Effector memory CD4-positive, alpha-beta T cell (primary cell): ENCODE measurements around the gene DNM1.
A peak's percentile ranks its signal among the peaks of the same experiment; 100 is the strongest.

Experiments
- DNase-seq, 3 donors: peaks; one replicate each; pipeline ENCODE4 v3.0.0-alpha.2; 2020
- H3K27ac ChIP-seq: 2 replicates; pipeline ENCODE4 v1.7.0; 2013; ENCODE audit warnings: mild to moderate bottlenecking, low read length, moderate library complexity; ENCODE audit not compliant: insufficient read depth, poor library complexity, severe bottlenecking
- H3K27me3 ChIP-seq: replicated peaks from 2 replicates; pipeline ENCODE4 v1.7.0; 2013; ENCODE audit warnings: mild to moderate bottlenecking, low read length; ENCODE audit not compliant: insufficient read depth, control insufficient read depth, poor library complexity, severe bottlenecking
- H3K36me3 ChIP-seq: 2 replicates; pipeline ENCODE4 v1.7.0; 2013; ENCODE audit warnings: mild to moderate bottlenecking, low read length, moderate library complexity; ENCODE audit not compliant: control insufficient read depth, insufficient read depth
- H3K4me1 ChIP-seq: 2 replicates; pipeline ENCODE4 v1.7.0; 2013; ENCODE audit warnings: low read length, mild to moderate bottlenecking; ENCODE audit not compliant: control insufficient read depth, insufficient read depth, poor library complexity, severe bottlenecking
- H3K4me3 ChIP-seq: 2 replicates; pipeline ENCODE4 v1.7.0; 2013; ENCODE audit warnings: low read length, low read depth, mild to moderate bottlenecking; ENCODE audit not compliant: insufficient read depth, poor library complexity, severe bottlenecking
- H3K9me3 ChIP-seq: 2 replicates; pipeline ENCODE4 v1.7.0; 2013; ENCODE audit warnings: mild to moderate bottlenecking, low read length, moderate library complexity; ENCODE audit not compliant: control insufficient read depth

DNM1 gene

DNA sequence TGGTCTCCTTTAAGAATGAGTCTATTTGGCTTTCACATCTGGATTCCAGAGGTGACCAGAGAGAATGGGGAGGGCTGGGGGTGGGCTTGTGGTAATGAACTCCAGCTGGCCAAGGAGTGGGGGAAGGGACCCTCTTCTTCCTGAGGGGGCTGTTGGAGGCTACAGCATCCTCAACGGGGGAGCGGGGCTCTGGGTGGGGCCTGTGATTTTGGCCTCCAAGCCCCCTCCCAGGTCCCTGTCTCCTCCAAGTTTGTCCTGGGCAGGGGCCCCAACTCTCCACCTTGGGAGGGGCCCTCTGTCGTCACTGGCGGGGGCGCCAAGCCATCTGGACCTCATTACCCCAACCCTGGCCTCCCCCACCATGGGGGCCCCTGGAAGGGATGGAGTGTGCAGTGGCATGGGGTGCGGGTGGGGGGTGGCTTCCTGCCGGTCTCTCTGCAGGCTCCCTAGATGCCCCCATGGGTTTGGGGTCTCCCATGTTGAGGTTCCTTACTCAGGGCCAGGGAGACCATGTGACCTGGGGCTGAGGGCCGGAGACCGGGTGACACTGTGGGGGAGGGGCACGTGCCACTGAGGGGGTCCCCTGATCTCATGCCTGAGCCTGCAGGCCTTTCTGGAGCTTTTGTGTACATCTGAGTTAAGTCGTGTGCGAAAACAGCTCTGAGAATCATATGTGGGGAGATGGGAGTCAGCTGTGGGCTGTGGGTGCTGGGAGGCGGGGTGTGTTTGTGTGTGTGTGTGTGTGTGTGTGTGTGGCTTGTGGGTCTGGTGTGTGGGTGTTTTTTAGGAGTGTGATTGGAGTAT lies 40.2 kb downstream of the DNM1 start:
- no peak overlapping the region for H3K4me3 ChIP-seq
- no peak for DNase-seq
- H3K4me1 ChIP-seq = no peaks in the 10 kb centered on the region
- no peaks in the 10 kb centered on the region for H3K36me3 ChIP-seq
- peaks cover 23% of the 10 kb centered on the region for H3K27me3 ChIP-seq
- no peaks in the 10 kb centered on the region for H3K9me3 ChIP-seq
- no peak overlapping the region for H3K27ac ChIP-seq

DNA sequence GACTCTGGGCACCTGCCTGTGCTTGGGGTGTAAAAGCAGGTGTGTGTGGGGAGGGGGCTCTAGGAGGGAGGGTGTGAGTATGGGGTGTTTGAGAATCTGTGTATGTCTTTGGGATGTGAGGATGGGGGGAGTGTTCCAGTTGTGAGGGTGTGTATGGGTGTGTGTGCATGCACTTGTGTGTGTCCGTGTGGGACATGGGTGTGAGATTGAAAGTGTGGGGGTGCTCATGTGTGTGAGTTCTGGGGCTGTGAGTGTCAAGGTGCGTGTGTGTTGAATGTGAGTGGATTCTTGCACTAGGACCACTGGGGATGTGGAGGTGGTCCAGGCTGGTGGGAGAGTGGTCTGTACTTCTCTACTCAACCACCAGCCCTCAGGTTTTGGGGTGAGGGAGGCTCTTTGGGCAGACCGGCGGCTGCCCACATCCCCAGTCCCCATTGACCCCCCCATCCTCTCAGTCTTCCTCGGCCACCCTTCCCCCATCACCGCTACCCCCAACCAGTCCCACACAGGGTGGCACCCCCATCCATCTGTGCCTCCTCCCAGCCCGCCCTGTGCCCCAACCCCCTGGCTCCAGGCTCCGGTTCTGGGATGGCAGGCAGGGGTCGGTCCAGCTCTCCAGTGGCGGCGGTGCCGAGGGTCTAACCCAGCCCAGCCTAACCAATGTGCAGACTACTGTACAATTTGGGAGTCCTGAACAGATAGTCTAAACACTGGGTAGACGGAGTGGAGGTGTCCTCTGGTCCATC lies 41.1 kb downstream of the DNM1 start:
- Histone ChIP-seq H3K27me3 (peaks cover 23% of the 10 kb centered on the region), H3K4me1 (no peaks in the 10 kb centered on the region), H3K4me3 (no peak overlapping the region), H3K9me3 (no peaks in the 10 kb centered on the region), H3K36me3 (no peaks in the 10 kb centered on the region), H3K27ac (no peak overlapping the region)
- DNase-seq = no peak

GRCh38 chr9:128244837-128245231 lies 41.7 kb downstream of the DNM1 start:
- DNase-seq = no peak
- Histone ChIP-seq H3K4me3 (no peak overlapping the region), H3K36me3 (no peaks in the 10 kb centered on the region)

DNA sequence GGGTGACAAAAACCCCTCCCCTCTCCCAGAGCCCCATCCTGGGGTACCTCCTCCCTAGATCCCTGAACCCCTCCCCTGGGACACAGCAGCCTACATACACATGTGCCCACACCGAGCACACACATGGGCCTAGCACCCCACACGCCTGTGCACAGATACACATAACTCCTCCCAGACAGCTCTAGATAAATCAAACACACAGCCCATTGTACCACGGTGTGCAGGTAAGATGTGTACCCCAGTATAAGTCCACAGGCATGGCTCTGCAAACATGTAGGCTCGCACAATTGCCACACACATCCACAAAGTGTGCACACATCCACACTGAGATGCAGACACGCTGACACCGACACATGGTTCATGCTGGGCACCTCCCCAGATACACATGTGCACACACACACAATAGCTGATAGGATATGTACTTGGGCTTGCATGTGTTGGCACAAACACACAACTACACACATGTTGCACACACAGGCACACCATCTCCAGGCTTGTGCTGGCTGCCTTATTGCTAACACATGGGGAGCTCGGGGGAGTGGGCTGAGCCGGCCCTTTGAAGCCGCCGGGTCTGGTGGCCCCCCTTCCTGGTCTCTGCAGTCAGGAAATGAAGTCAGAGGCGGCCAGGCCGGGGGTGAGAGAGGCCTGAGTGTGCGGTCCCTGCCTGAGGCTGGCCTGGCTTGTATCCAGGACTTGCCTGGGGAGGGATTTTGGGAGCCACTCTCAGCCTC lies 42.4 kb downstream of the DNM1 start:
- no peaks in the 10 kb centered on the region for H3K9me3 ChIP-seq
- no peak for DNase-seq
- no peak overlapping the region for H3K4me3 ChIP-seq
- peaks cover 23% of the 10 kb centered on the region for H3K27me3 ChIP-seq
- H3K4me1 ChIP-seq = peaks cover 6% of the 10 kb centered on the region
- no peaks in the 10 kb centered on the region for H3K36me3 ChIP-seq
- H3K27ac ChIP-seq = no peak overlapping the region

More at GRCh38 chr9:128244837-128245231, 41.7 kb downstream of the DNM1 start:
- no peak overlapping the region for H3K27ac ChIP-seq
- peaks cover 23% of the 10 kb centered on the region for H3K27me3 ChIP-seq
- peaks cover 2% of the 10 kb centered on the region for H3K4me1 ChIP-seq
- no peaks in the 10 kb centered on the region for H3K9me3 ChIP-seq

GRCh38 chr9:128246471-128246870 lies 43.3 kb downstream of the DNM1 start:
- Histone ChIP-seq H3K27me3 (peaks cover 23% of the 10 kb centered on the region), H3K27ac (no peak overlapping the region)

GRCh38 chr9:128247226-128247803 lies 44.1 kb downstream of the DNM1 start:
- peaks cover 14% of the 10 kb centered on the region for H3K4me1 ChIP-seq
- no peak overlapping the region for H3K27ac ChIP-seq
- H3K36me3 ChIP-seq = no peaks in the 10 kb centered on the region
- H3K4me3 ChIP-seq = no peak overlapping the region
- H3K9me3 ChIP-seq = no peaks in the 10 kb centered on the region
- peaks cover 23% of the 10 kb centered on the region for H3K27me3 ChIP-seq
- no peak for DNase-seq

More at GRCh38 chr9:128246471-128246870, 43.3 kb downstream of the DNM1 start:
- DNase-seq = no peak
- no peaks in the 10 kb centered on the region for H3K36me3 ChIP-seq
- no peak overlapping the region for H3K4me3 ChIP-seq
- no peaks in the 10 kb centered on the region for H3K9me3 ChIP-seq
- H3K4me1 ChIP-seq = peaks cover 14% of the 10 kb centered on the region

DNA sequence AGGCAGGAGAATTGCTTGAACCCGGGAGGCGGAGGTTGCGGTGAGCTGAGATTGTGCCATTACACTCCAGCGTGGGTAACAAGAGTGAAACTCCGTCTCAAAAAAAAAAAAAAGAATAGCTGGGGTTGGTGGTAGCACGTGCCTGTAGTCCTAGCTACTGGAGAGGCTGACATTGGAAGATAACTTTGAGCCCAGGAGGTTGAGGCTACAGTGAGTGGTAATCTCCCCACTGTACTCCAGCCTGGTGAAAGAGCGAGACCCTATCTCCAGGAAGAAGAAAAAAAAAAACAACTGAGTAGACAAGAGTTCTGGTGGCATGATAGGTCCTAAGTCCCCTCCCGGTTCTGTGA lies 46.4 kb downstream of the DNM1 start:
- H3K36me3 ChIP-seq = no peaks in the 10 kb centered on the region
- peak overlapping the region; percentile 66 for H3K4me3 ChIP-seq
- H3K9me3 ChIP-seq = no peaks in the 10 kb centered on the region
- DNase-seq = no peak
- peak overlapping the region; percentile 57 for H3K27ac ChIP-seq
- peaks cover 14% of the 10 kb centered on the region for H3K4me1 ChIP-seq
- peaks cover 8% of the 10 kb centered on the region for H3K27me3 ChIP-seq

- H3K27ac ChIP-seq = peak overlapping the region; percentile 57
- no peaks in the 10 kb centered on the region for H3K36me3 ChIP-seq
- H3K4me3 ChIP-seq = peak overlapping the region; percentile 66
- peaks cover 2% of the 10 kb centered on the region for H3K27me3 ChIP-seq
- no peaks in the 10 kb centered on the region for H3K9me3 ChIP-seq
- peaks cover 14% of the 10 kb centered on the region for H3K4me1 ChIP-seq
- DNase-seq = peak; percentile 95 to 99 (median 96)
Observed at GRCh38 chr9:128249908-128250838, 47.0 kb downstream of the DNM1 start.
